Panc1 (cell line): Measurements from ENCODE around the gene WRNIP1. TPM values are rescaled to one million over a fixed set of nuclear protein-coding genes. Genes with fewer than 3 reads are reported as not detected.

Experiments
- ATAC-seq: fragments of 200-7000 bp; cut with Tn5 transposase; 2 replicates; pipeline ENCODE4 v1.9.1; 2020; ENCODE audit warnings: mild to moderate bottlenecking, moderate library complexity
- BruUV-seq: library from RNA; stranded (reverse); fragments of 400-500 nt; replicated peaks from 2 replicates; lab custom pipeline; 2021; lab: Mats Ljungman, UMichigan
- CTCF ChIA-PET: fragments of 300-600 bp; sonication (Branson Sonifier 250); formaldehyde crosslinking; loops from one replicate; lab custom pipeline; 2022; ENCODE audit warnings: antibody characterized with exemption; lab: Charles Lee
- POLR2A ChIA-PET: fragments of 300-600 bp; sonication (Branson Sonifier 250); formaldehyde crosslinking; loops from one replicate; lab custom pipeline; 2022; ENCODE audit warnings: antibody characterized with exemption; lab: Charles Lee
- DNase-seq: peaks from one replicate; pipeline ENCODE4 v3.0.0-alpha.2; 2010; ENCODE audit warnings: low read depth, low spot score
- H3K27ac ChIP-seq: 2 replicates; pipeline ENCODE4 v1.5.1; 2011; ENCODE audit warnings: mild to moderate bottlenecking, low read length, inconsistent platforms
- H3K27me3 ChIP-seq: fragments of 200-500 bp; sonication (Bioruptor generic); 2 replicates; pipeline ENCODE4 v1.6.0; 2014; ENCODE audit warnings: low read length, inconsistent platforms; ENCODE audit not compliant: control insufficient read depth, insufficient read depth
- H3K36me3 ChIP-seq: fragments of 200-500 bp; sonication (Bioruptor generic); 2 replicates; pipeline ENCODE4 v1.5.1; 2014; ENCODE audit warnings: inconsistent platforms, mild to moderate bottlenecking, low read length, moderate library complexity; ENCODE audit not compliant: control insufficient read depth, insufficient read depth
- H3K4me1 ChIP-seq: 2 replicates; pipeline ENCODE4 v1.5.1; 2011; ENCODE audit warnings: inconsistent platforms, mild to moderate bottlenecking, low read length, moderate library complexity; ENCODE audit not compliant: control insufficient read depth, insufficient read depth
- H3K4me3 ChIP-seq, 2 experiments: 2 replicates each; pipeline ENCODE4 v1.5.1; 2011 to 2012; ENCODE audit warnings: low read depth in 2 of 2, low read length in 2 of 2, mild to moderate bottlenecking in 2 of 2, inconsistent platforms in 1 of 2, moderate library complexity in 1 of 2
- H3K9me3 ChIP-seq: fragments of 200-500 bp; sonication (Bioruptor generic); 2 replicates; pipeline ENCODE4 v1.5.1; 2014; ENCODE audit warnings: low read depth, mild to moderate bottlenecking, inconsistent platforms, low read length, moderate library complexity; ENCODE audit not compliant: control insufficient read depth, insufficient read depth
- CTCF ChIP-seq: fragments of 450-650 bp; IDR thresholded peaks from 2 replicates; pipeline ENCODE4 v1.5.1; 2017; ENCODE audit warnings: mild to moderate bottlenecking
- POLR2AphosphoS5 ChIP-seq: IDR thresholded peaks from 2 replicates; pipeline ENCODE4 v1.6.1; 2012; ENCODE audit warnings: mild to moderate bottlenecking, low read depth, low read length, moderate library complexity
- REST ChIP-seq, 2 experiments: IDR thresholded peaks; 2 replicates each; pipeline ENCODE4 v1.6.1; 2011 to 2012; ENCODE audit warnings: low read depth in 2 of 2, control low read depth in 1 of 2, low read length in 1 of 2, mild to moderate bottlenecking in 1 of 2, moderate library complexity in 1 of 2; ENCODE audit not compliant: insufficient read depth in 1 of 2
- SIN3A ChIP-seq: IDR thresholded peaks from 2 replicates; pipeline ENCODE4 v1.6.1; 2012; ENCODE audit warnings: low read depth, mild to moderate bottlenecking, low read length, moderate library complexity, borderline replicate concordance; ENCODE audit not compliant: insufficient read depth
- TCF7L2 ChIP-seq: IDR thresholded peaks from 2 replicates; pipeline ENCODE4 v1.6.1; 2011; ENCODE audit warnings: mild to moderate bottlenecking, low read depth, low read length, inconsistent platforms
- in situ Hi-C: cut with HindIII; loops from 2 replicates; pipeline ENCODE4 v1.10.0; 2016; ENCODE audit warnings: low sequenced_read_pairs, low pct_unique_long_range_greater_than_20kb
- intact Hi-C: fragments of 100-400 bp; cut with micrococcal nuclease; formaldehyde crosslinking; loops from one replicate; pipeline ENCODE4 v1.10.0; 2022; ENCODE audit not compliant: unreplicated experiment
- total RNA-seq: library from RNA; stranded (reverse); gene quantifications from one replicate; pipeline ENCODE4 v1.2.1, GENCODE V29; 2021; ENCODE audit not compliant: unreplicated experiment

Gene WRNIP1
- total RNA-seq, 1 experiment from 2014 or later: 69.1 TPM

GRCh38 chr6:2820415-2820814 lies 55.2 kb downstream of the WRNIP1 start:
- no peaks in the 10 kb centered on the region for H3K27me3 ChIP-seq
- H3K4me1 ChIP-seq: peaks cover 16% of the 10 kb centered on the region
- no peak for DNase-seq
- no peak overlapping the region for H3K27ac ChIP-seq
- H3K4me3 ChIP-seq: no peak overlapping the region
- H3K9me3 ChIP-seq: peaks cover 15% of the 10 kb centered on the region; the same call in 1 of the 2 replicates
- intact Hi-C loops (no loop called here), in situ Hi-C loops (no loop called here)
- TF ChIP-seq POLR2AphosphoS5: no peak
- TF ChIP-seq CTCF: no peak
- no peak for TF ChIP-seq SIN3A
- TF ChIP-seq TCF7L2: no peak
- TF ChIP-seq REST (IDR thresholded peaks at IDR 0.05; ENCODE audit: insufficient read depth in 1 of 2, low read depth in 2 of 2, low read length in 1 of 2): no peak
- no TSS peak for BruUV-seq
- ATAC-seq: no peak
- H3K36me3 ChIP-seq: no peaks in the 10 kb centered on the region
- ChIA-PET POLR2A (no interaction called here), CTCF (no interaction called here)

- in situ Hi-C loops: no loop called here
- POLR2A ChIA-PET: no interaction called here
- CTCF ChIA-PET: no interaction called here
- Histone ChIP-seq H3K4me1 (peaks cover 16% of the 10 kb centered on the region), H3K27ac (no peak overlapping the region), H3K4me3 (no peak overlapping the region), H3K36me3 (no peaks in the 10 kb centered on the region), H3K27me3 (no peaks in the 10 kb centered on the region), H3K9me3 (peaks cover 4% of the 10 kb centered on the region; the same call in 1 of the 2 replicates)
- intact Hi-C loops: no loop called here
- no peak for ATAC-seq
- no TSS peak for BruUV-seq
- no peak for TF ChIP-seq TCF7L2
- no peak for TF ChIP-seq SIN3A
- TF ChIP-seq POLR2AphosphoS5: no peak
- no peak for TF ChIP-seq CTCF
- no peak for TF ChIP-seq REST (IDR thresholded peaks at IDR 0.05; ENCODE audit: insufficient read depth in 1 of 2, low read depth in 2 of 2, low read length in 1 of 2)
- DNase-seq: no peak
Measured at GRCh38 chr6:2821554-2821953, 56.4 kb downstream of the WRNIP1 start.
